A549 (cell line): ENCODE measurements around the gene MAGI2. TPM values are rescaled to one million over a fixed set of nuclear protein-coding genes. Genes with fewer than 3 reads are reported as not detected.

Experiments
- ATAC-seq, 2 experiments: fragments of 200-7000 bp in 1 of 2; fragments of >200 bp in 1 of 2; cut with Nextera tagmentation in 1 of 2; cut with Tn5 transposase in 1 of 2; 3 replicates each; pipeline versions ENCODE4 v1.8.0 to v1.9.1; 2018 to 2020; ENCODE audit warnings: mild to moderate bottlenecking in 1 of 2, moderate library complexity in 1 of 2
- CTCF ChIA-PET: fragments of 300-600 bp; sonication (Branson Sonifier 250); formaldehyde crosslinking; extraction: SDS; loops from one replicate; lab custom pipeline; 2021; ENCODE audit warnings: antibody characterized with exemption, inconsistent platforms; lab: Yijun Ruan, JAX
- POLR2A ChIA-PET: fragments of 350-600 bp; formaldehyde crosslinking; extraction: SDS; loops from one replicate; lab custom pipeline; 2021; ENCODE audit warnings: antibody characterized with exemption, inconsistent platforms; lab: Yijun Ruan, JAX
- DNase-seq, 2 experiments: peaks; one replicate each; pipeline versions ENCODE4 v3.0.0 to v3.0.0-alpha.2; 2011 to 2016; ENCODE audit warnings: low read depth in 1 of 2, low spot score in 1 of 2
- FAIRE-seq: peaks from 2 replicates; lab custom pipeline; 2011; peaks lifted over from hg19 to GRCh38; lab: Jason Lieb, UNC
- H3K27ac ChIP-seq, 2 experiments: fragments of >200 bp; sonication (Bioruptor Twin); formaldehyde crosslinking; 3 replicates each; pipeline ENCODE4 v1.5.1; 2016 to 2017
- H3K4me1 ChIP-seq: fragments of >200 bp; sonication (Bioruptor Twin); formaldehyde crosslinking; 3 replicates; pipeline ENCODE4 v1.6.1; 2016
- H3K4me2 ChIP-seq: fragments of >200 bp; sonication (Bioruptor Twin); formaldehyde crosslinking; 3 replicates; pipeline ENCODE4 v1.6.1; 2016
- H3K4me3 ChIP-seq: fragments of >200 bp; sonication (Bioruptor Twin); formaldehyde crosslinking; 3 replicates; pipeline ENCODE4 v1.5.1; 2016
- H3K9me3 ChIP-seq: fragments of >200 bp; sonication (Bioruptor Twin); formaldehyde crosslinking; 3 replicates; pipeline ENCODE4 v1.6.1; 2016
- BHLHE40 ChIP-seq: IDR thresholded peaks from 2 replicates; pipeline ENCODE4 v1.6.1; 2012; ENCODE audit warnings: low read depth, low read length, inconsistent platforms
- CBX8 ChIP-seq: fragments of 200-600 bp; sonication (generic); IDR thresholded peaks from 2 replicates; pipeline ENCODE4 v1.6.1; 2016
- CEBPB ChIP-seq, 2 experiments: fragments of >200 bp in 1 of 2; sonication (Bioruptor Twin) in 1 of 2; formaldehyde crosslinking in 1 of 2; IDR thresholded peaks; 2 replicates each; pipeline ENCODE4 v1.6.1; 2012 to 2016
- CHD2 ChIP-seq: fragments of 150-350 bp; IDR thresholded peaks from 2 replicates; pipeline ENCODE4 v1.6.1; 2014; ENCODE audit warnings: low read length; ENCODE audit not compliant: partially characterized antibody
- CTCF ChIP-seq: fragments of >200 bp; sonication (Bioruptor Twin); formaldehyde crosslinking; IDR thresholded peaks from 3 replicates; pipeline ENCODE4 v1.5.1; 2016
- E2F6 ChIP-seq: IDR thresholded peaks from 2 replicates; pipeline ENCODE4 v1.6.1; 2012; ENCODE audit warnings: low read depth, borderline replicate concordance
- EHF ChIP-seq: fragments of 250-450 bp; sonication (Bioruptor Pico); IDR thresholded peaks from 2 replicates; pipeline ENCODE4 v1.5.0; 2020; ENCODE audit warnings: mild to moderate bottlenecking
- ESRRA ChIP-seq: fragments of 150-350 bp; IDR thresholded peaks from 2 replicates; pipeline ENCODE4 v1.6.1; 2014; ENCODE audit warnings: mild to moderate bottlenecking, low read length, borderline replicate concordance
- HEYL ChIP-seq: fragments of 250-450 bp; sonication (Bioruptor Pico); IDR thresholded peaks from 2 replicates; pipeline ENCODE4 v1.8.0; 2021; ENCODE audit warnings: mild to moderate bottlenecking, moderate library complexity
- HOXA7 ChIP-seq: fragments of 250-450 bp; sonication (Bioruptor Pico); IDR thresholded peaks from 2 replicates; pipeline ENCODE4 v1.5.0; 2020; ENCODE audit warnings: mild to moderate bottlenecking, moderate library complexity
- HOXB13 ChIP-seq: fragments of 250-450 bp; sonication (Bioruptor Pico); IDR thresholded peaks from 2 replicates; pipeline ENCODE4 v1.5.0; 2020; ENCODE audit warnings: low read depth, mild to moderate bottlenecking, moderate library complexity
- HOXB5 ChIP-seq: fragments of 250-450 bp; sonication (Bioruptor Pico); IDR thresholded peaks from 2 replicates; pipeline ENCODE4 v1.5.0; 2020; ENCODE audit warnings: mild to moderate bottlenecking, moderate library complexity
- KDM1A ChIP-seq: fragments of 200-600 bp; sonication (generic); IDR thresholded peaks from 2 replicates; pipeline ENCODE4 v1.6.1; 2016; ENCODE audit warnings: low read depth, mild to moderate bottlenecking
- KDM5A ChIP-seq: fragments of 200-600 bp; sonication (generic); IDR thresholded peaks from 2 replicates; pipeline ENCODE4 v1.6.1; 2016; ENCODE audit warnings: antibody characterized with exemption, mild to moderate bottlenecking
- MAFK ChIP-seq: fragments of 450-650 bp; IDR thresholded peaks from 2 replicates; pipeline ENCODE4 v1.6.1; 2014; ENCODE audit not compliant: partially characterized antibody
- NPAS2 ChIP-seq: fragments of 250-450 bp; sonication (Bioruptor Pico); IDR thresholded peaks from 2 replicates; pipeline ENCODE4 v1.8.0; 2022; ENCODE audit warnings: mild to moderate bottlenecking, moderate library complexity, borderline replicate concordance
- PBX3 ChIP-seq: IDR thresholded peaks from 2 replicates; pipeline ENCODE4 v1.6.1; 2012
- PHF8 ChIP-seq: fragments of 200-600 bp; sonication (generic); IDR thresholded peaks from 2 replicates; pipeline ENCODE4 v1.6.1; 2016; ENCODE audit warnings: low read depth, mild to moderate bottlenecking, antibody characterized with exemption, moderate library complexity, borderline replicate concordance
- POLR2AphosphoS2 ChIP-seq: conservative IDR thresholded peaks from 2 replicates; pipeline ENCODE4 v1.6.1; 2012; ENCODE audit warnings: low read length, improper control_type of control experiment, inconsistent platforms
- RAD21 ChIP-seq, 2 experiments: fragments of >200 bp in 1 of 2; sonication (Bioruptor Twin) in 1 of 2; formaldehyde crosslinking in 1 of 2; IDR thresholded peaks in 1 of 2; conservative IDR thresholded peaks in 1 of 2; 2 replicates in 1 of 2; 3 replicates in 1 of 2; pipeline ENCODE4 v1.6.1; 2012 to 2018; ENCODE audit warnings: inconsistent platforms in 1 of 2
- RARB ChIP-seq: fragments of 250-450 bp; sonication (Bioruptor Pico); IDR thresholded peaks from 2 replicates; pipeline ENCODE4 v1.8.0; 2021; ENCODE audit warnings: mild to moderate bottlenecking, moderate library complexity
- RCOR1 ChIP-seq: fragments of 150-350 bp; IDR thresholded peaks from 2 replicates; pipeline ENCODE4 v1.6.1; 2014; ENCODE audit warnings: antibody characterized with exemption, low read length, low read depth
- REST ChIP-seq: fragments of 200-600 bp; sonication (generic); IDR thresholded peaks from 2 replicates; pipeline ENCODE4 v1.6.1; 2016; ENCODE audit warnings: antibody characterized with exemption, mild to moderate bottlenecking, moderate library complexity
- SMC3 ChIP-seq: fragments of >200 bp; sonication (Bioruptor Twin); formaldehyde crosslinking; IDR thresholded peaks from 3 replicates; pipeline ENCODE4 v1.6.1; 2018; ENCODE audit warnings: inconsistent platforms
- TFCP2L1 ChIP-seq: fragments of 250-450 bp; sonication (Bioruptor Pico); IDR thresholded peaks from 2 replicates; pipeline ENCODE4 v1.5.0; 2021; ENCODE audit warnings: mild to moderate bottlenecking
- TP53 ChIP-seq: fragments of 250-450 bp; sonication (Bioruptor Pico); IDR thresholded peaks from 2 replicates; pipeline ENCODE4 v1.5.0; 2021; ENCODE audit warnings: mild to moderate bottlenecking, moderate library complexity
- USF2 ChIP-seq: fragments of 450-650 bp; IDR thresholded peaks from 2 replicates; pipeline ENCODE4 v1.6.1; 2014; ENCODE audit warnings: antibody characterized with exemption
- ZC3H11A ChIP-seq: fragments of 450-650 bp; IDR thresholded peaks from 2 replicates; pipeline ENCODE4 v1.6.1; 2014; ENCODE audit warnings: antibody characterized with exemption, mild to moderate bottlenecking
- WGBS: methylation state at CpG from one replicate; pipeline ENCODE4 v1.1.6; 2017; ENCODE audit errors: missing lambda C conversion rate; 5-methylcytosine and 5-hydroxymethylcytosine counted together
- polyA plus RNA-seq, 4 experiments: library from polyadenylated mRNA; depleted of rRNA in 3 of 4; stranded (reverse); fragments of >200 nt; fragmentation: RNase III in 1 of 4; extraction: RNeasy Plus Mini Kit Qiagen cat#74134 plus additional on column Dnase treatment in 1 of 4; gene quantifications; 2 replicates in 3 of 4; 3 replicates in 1 of 4; pipeline ENCODE4 v1.2.3, GENCODE V29; 2011 to 2017

The MAGI2 gene
- polyA plus RNA-seq, 2 of the 4 experiments (the other 2 are of a cell fraction) = 0.48 to 0.81 TPM

GRCh38 chr7:78714356-78714755, 739.1 kb downstream of the MAGI2 start:
- ChIA-PET POLR2A (no interaction called here), CTCF (interaction anchor here (0.5 kb wide), 1 partner anchor 243 kb away, joined by 3 read pairs; no protein-coding TSS in a partner anchor)
- H3K4me1 ChIP-seq = no peaks in the 10 kb centered on the region
- no peak for TF ChIP-seq TFCP2L1 (CRISPR knock-in tag)
- TF ChIP-seq CEBPB (IDR thresholded peaks at IDR 0.05) = no peak
- TF ChIP-seq KDM1A = no peak
- TF ChIP-seq ZC3H11A = no peak
- no peak for TF ChIP-seq PHF8
- no peak for TF ChIP-seq HOXB5
- TF ChIP-seq CHD2 = no peak
- TF ChIP-seq CTCF = no peak
- TF ChIP-seq CBX8 = no peak
- no peak for TF ChIP-seq HEYL
- no peak for TF ChIP-seq MAFK
- TF ChIP-seq POLR2AphosphoS2 = no peak
- TF ChIP-seq HOXB13 (CRISPR knock-in tag) = no peak
- no peak for TF ChIP-seq KDM5A
- no peak for TF ChIP-seq RCOR1
- TF ChIP-seq USF2 = no peak
- TF ChIP-seq SMC3 = no peak
- no peak for TF ChIP-seq REST
- no peak overlapping the region for H3K4me3 ChIP-seq
- H3K27ac ChIP-seq = no peak overlapping the region
- ATAC-seq = no peak
- no peak for FAIRE-seq
- DNase-seq = no peak
- no peak overlapping the region for H3K4me2 ChIP-seq
- H3K9me3 ChIP-seq = no peaks in the 10 kb centered on the region
- 26% methylated on average over 4 of the region's 4 CpGs for WGBS

- ChIA-PET POLR2A (no interaction called here), CTCF (interaction anchor here (0.6 to 0.7 kb wide), 2 partner anchors 11 to 13 kb away, joined by 3 read pairs; no protein-coding TSS in a partner anchor)
- DNase-seq = no peak
These were observed 741.4 kb downstream of the MAGI2 start for GRCh38 chr7:78712111-78712510.

More at GRCh38 chr7:78712111-78712510, 741.4 kb downstream of the MAGI2 start:
- Histone ChIP-seq H3K4me1 (no peaks in the 10 kb centered on the region), H3K4me2 (no peak overlapping the region), H3K4me3 (no peak overlapping the region), H3K27ac (no peak overlapping the region), H3K9me3 (no peaks in the 10 kb centered on the region)
- FAIRE-seq = no peak
- no peak for ATAC-seq
- 22% methylated on average over 3 of the region's 3 CpGs for WGBS
- no peak for TF ChIP-seq PBX3
- no peak for TF ChIP-seq BHLHE40
- TF ChIP-seq RARB = no peak
- TF ChIP-seq CBX8 = no peak
- no peak for TF ChIP-seq EHF (CRISPR knock-in tag)
- TF ChIP-seq E2F6 = no peak
- TF ChIP-seq RAD21 (conservative IDR thresholded peaks at IDR 0.05 in 1 of 2, IDR thresholded peaks at IDR 0.05 in 1 of 2) = no peak
- TF ChIP-seq TP53 = no peak
- no peak for TF ChIP-seq ESRRA
- TF ChIP-seq PHF8 = no peak
- TF ChIP-seq NPAS2 (CRISPR knock-in tag) = no peak
- no peak for TF ChIP-seq HOXA7 (CRISPR knock-in tag)
